HL-60/S4 (cell line): ENCODE measurements around the gene B3GLCT.

ENCODE experiments used
- in situ Hi-C: fragments of 300-500 bp; cut with MboI; formaldehyde crosslinking; loops from 2 replicates; pipeline ENCODE4 v1.14.3; 2022; ENCODE audit warnings: low sequenced_read_pairs

The B3GLCT gene

DNA sequence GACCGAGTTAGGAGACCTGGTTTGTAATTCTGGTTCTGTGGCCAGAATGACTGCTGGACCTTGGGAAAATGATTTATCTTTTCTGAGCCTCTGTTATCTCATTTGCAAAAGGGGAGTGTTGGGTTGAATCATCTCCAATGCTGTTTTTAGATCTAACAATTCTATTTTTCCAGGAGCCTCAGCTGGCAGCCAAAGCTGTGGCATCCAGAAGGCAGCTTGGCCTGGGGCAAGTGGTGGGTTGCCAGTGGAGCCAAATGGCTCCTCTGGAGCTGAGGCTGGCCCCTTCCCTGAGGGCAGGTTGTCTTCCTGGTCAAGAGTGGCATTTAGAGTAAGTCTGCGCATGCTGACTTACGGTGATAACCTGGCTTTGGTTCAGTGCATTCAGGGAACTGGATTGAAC lies 21.3 kb downstream of the B3GLCT start:
- in situ Hi-C loops, result no loop called here

DNA sequence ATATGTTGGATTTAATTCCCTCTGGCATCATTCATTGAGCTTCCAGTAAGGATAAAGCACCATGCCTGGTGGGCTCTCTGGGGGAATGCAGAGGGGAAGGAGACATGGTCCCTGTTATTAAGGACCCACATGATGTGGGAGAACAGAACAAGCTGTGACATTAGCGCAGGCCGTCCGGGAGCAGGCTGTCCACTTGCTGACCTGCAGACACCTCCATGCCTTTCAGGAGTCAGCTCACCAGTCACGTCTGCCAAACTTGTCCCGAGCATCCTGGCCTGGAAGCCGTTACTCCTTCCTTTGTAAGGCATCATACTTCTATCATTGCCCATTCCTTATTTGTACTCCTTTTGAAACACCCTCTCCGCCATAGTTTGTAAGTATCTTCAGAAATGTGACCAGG lies 23.4 kb downstream of the B3GLCT start:
- in situ Hi-C loops, result no loop called here

DNA sequence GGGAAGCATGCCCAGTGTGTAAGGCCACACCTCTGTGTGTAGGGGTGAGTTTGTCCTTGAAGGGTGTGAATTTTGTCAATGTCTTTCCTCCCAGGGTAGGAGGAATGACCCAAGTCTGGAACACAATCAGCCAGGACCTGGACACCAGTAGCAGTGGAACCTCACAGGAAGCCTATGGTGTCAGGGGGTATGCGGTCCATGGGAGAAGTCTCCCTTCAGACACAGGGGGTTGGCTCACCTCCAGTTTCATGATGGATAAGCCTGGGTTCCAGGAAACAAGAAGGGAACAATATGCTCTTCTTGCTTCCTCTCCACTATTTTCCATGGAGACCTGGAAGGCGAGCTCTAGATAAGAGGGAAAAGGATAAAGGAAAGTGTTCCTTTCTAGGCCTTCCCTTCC lies 23.9 kb downstream of the B3GLCT start:
- in situ Hi-C loops, result no loop called here

DNA sequence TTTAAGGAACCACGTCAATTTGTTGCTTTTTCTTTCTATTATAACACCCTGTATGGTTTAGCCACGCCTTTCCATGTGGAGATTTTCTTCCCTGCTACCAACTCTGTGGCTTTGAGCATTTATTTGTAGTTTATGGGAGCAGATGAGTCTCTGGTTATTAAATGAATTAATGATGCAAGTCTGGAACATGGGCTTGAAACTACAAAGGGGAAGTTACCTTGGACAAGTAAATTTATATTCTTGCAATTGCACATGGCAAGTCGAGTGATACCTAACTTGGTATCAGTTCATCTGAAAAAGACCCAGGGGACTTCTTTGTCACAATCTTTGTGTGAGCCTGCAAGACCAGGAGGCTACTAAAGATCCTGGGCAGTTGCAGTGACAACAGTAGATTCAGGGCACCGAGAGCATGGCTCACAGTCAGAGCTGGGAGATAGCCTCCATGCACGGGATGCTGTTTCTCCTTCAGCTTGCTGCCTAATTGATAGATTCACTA lies 24.4 kb downstream of the B3GLCT start:
- in situ Hi-C loops, result no loop called here

DNA sequence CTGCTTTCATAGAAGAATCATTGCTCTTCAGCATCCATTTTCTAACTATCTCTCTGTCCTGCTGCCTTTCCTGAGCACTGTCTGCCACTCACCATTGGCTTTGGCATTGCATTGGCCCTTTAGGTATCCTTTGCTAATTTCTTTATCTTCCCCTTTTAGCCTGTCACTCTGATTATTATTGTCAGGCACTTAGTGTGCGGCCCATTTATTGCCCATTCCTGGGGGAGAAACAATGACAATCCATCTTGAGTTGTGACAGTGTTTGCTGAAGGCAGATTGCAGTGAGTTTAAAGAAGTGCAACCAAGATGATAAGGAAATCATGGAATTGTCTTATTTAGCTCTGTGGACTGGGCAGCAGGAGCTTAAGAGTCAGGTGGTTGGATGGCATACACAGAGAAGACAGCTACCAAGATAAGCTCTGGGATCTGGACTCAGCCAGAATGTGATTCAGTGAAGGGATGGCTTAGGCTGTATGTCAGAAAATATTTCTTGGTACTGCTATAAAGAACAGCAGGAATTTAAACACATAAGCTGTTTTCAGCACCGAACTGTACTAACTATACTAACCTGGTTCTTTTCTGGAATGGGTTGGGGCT lies 25.3 kb downstream of the B3GLCT start:
- in situ Hi-C loops, result no loop called here

DNA sequence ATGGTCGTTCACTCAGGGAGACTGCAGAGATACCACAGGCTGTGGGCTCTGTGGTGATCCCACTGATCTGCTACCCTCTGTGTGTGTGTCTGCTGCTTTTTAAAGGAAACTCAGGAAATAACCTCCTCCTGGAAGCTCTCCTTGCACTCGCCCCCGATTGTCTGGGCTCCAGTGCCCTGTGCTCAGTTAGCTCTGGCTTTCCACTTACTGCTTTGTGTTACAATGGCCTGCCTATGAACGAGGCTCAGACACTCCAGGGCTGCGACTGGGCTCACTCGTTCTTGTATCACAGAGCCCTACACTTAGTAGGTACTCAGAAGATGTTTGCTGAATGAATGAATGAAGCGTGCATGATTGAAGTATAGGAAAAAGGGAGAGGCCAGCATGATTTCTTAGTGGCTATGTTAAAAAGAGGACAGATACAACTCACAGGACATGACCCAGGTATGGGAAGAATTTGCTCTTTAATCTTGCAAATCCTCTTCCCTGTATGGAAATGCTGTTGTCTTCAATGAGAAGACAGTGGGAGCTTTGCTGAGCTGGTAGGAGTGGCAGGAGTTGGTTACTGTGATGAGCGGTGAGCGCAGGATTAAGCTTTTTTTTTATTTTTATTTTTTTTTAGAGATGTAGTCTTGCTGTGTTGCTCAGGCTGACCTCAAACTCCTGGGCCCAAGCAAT lies 26.4 kb downstream of the B3GLCT start:
- in situ Hi-C loops, result no loop called here

DNA sequence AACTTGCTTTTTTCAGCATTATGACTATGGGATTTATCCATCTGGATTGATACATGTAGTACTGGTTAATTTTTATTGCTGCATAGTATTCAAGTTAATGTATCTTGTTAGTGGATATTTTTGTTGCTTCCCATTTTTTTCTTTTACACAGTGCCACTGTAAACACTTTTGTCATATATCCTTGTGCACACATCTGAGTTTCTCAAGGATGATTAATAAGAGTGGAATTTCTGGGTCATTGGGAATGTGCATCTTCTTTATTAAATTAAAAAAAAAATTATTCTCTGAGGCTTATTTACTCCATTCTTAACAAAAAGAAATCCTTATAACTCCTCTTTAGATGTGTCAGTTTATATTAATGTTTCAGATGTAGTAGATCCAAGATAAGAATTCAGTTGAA lies 27.3 kb downstream of the B3GLCT start:
- in situ Hi-C loops, result no loop called here

DNA sequence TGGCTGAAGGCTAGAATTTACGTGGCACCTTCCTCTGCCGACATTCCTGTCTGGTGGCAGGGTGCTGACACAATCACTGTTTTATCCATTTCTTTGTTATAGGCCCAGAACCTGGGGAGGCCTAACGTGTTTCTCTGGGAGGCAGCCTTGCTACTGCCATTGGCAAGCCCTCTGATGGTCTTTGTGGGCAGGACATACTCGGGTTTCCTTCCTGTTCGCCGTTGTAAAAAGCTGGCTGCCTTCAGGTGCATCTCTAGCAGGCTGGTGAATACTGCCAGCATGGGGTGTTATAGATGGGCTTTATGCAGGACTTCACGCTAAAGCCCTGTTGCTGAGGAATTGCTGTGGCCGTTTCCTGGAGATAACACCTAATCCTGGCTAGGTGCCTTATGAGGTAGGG lies 28.1 kb downstream of the B3GLCT start:
- in situ Hi-C loops, result no loop called here

DNA sequence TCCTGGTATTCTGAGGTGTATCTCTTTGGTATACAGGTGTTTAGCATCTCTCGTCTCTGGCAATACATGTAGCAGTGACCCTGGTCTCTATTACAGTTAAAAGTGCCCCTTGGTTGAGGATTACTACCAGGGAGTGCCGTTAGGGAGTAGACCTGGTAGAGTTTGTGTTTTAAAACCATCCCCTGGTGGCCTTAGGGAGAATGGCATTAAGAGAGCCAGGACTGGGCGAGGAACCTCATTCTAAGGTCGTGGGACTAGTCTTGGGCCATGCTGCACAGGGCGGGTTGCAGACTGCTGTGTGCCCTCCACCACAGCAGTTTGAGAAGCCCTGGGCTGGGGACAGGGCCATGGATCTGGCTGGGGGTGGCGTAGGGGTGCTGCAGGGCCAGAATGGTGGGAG lies 35.0 kb downstream of the B3GLCT start:
- in situ Hi-C loops, result no loop called here

DNA sequence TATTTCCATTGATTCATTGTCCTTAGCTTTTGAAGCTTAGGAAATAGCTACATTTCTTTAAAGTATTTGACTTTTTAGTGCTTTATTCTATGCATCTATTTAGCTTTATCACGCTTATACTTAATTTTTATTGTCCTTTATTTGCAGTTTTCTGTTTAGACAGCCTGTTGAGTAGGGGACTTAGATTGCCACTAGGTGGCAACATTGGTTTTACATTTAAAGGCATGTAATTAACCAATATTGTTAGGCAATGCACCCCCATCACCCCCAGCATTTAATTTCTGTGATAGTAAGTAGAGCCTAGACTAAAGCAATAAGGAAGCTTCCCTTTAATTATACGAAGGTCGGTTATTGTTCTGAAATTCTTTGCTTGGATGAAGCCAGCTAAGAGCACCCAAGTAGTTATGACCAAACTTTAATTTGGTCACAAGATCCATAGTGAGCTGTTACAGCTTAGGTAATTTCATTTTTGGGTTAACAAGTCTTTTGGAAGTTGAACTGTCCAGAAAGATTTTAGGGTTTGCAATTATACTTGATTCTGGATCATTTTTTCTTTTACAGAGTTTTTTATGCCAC lies 36.5 kb downstream of the B3GLCT start:
- in situ Hi-C loops, result no loop called here

DNA sequence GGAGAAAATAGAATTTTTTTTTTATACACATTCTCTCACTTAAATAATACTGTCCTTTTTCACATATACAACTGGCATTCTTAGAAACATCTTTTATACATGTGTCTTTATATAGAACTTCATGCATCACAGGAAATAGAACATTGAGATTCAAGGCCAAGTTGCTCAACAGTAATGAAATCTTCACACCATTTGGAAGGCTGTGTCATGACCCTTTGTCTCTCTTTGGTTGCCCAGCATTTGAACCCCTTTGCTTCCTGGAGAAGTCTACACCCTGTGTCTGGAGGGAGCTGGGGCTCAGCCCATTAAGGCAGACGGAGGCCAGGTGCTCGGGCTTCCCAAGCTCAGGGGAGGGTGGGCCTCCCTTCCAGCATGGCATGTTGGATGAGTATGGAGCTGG lies 41.1 kb downstream of the B3GLCT start:
- in situ Hi-C loops, result no loop called here

DNA sequence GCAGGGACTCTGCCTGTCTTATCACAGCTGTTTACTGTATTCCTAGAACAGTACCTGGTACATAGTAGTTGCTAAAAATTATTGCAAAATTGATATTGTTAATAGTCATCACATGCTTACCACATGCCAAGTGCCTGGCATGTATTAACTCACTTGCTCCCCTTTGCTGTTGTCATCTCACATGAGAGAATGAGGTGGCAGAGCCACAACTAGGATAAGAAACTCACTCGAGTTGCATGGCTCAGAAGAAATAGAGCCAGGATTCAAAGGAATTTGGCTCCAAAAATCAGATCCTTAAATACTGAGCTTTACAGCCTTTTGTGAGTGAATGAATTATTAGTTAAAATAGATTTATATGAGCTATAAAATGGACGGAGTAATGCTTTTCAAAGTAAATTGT lies 42.6 kb downstream of the B3GLCT start:
- in situ Hi-C loops, result no loop called here

DNA sequence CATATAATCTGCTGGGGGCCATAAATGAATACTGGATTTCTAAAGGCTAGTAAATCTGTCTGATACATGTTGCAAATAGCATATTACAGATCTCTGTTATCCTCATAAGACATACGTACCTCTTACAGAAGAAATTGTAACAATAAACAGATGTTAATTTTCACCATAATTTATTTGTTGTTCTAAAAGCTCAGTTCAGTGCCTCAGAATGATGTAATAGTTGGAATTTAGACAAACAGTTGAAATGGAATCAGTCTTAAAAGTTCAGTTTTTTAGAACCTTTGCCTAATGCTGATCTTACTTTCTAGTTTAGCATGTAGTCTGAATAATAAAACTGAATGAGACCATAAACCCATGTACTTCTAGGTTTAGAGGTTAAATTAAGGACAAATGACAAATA lies 43.1 kb downstream of the B3GLCT start:
- in situ Hi-C loops, result no loop called here

DNA sequence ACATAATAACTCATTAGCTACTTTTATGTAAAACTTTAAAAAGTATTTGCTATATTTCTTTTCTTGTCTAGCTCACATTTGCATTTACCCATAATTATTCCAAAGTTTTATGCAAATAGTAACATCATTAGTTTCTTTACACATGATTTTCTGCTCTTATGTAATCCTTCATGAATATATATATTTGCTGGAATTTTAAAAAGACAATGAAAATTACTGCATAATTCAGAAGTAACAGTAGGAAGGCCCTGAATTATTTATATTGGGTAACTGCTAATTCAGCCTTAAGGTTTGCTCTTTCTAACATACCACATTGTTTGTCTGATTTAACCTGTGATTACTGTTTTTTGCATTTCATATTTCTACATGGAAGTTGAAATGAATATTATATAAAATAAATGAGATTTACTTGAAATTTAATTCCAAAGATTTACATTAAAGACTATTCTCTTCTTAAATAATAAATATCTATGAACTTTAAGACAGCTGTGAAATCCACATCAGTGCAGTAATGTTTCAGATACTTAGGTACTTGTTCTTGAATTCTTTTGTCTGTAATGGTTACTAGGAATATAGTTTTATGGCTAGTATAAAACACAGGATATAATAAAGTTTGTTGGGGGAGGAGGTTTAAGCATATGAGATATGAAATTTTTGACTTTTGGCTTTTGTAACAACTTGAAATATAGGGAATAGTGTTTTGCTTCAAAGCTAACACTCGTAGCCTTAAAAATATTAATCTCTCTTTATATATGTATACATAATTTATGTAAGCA lies 46.0 kb downstream of the B3GLCT start:
- in situ Hi-C loops, result no loop called here

DNA sequence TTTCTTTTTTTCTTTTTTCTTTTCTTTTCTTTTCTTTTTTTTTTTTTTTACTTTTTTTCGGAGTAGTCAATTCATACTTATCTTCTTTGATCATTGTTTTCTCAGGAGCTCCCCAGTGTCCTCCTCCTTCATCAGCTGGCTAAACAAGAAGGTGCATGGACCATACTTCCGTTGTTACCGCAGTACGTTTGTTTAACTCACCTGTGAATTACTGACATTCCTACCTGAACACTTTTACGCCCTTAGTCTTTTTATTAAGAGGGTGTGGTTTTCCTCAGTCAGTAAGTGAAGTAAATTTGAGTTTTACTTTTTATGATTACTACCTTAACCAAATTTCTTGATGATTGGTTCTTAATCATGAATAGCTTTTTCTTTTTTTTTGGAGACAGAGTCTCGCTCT lies 47.1 kb downstream of the B3GLCT start:
- in situ Hi-C loops, result no loop called here

DNA sequence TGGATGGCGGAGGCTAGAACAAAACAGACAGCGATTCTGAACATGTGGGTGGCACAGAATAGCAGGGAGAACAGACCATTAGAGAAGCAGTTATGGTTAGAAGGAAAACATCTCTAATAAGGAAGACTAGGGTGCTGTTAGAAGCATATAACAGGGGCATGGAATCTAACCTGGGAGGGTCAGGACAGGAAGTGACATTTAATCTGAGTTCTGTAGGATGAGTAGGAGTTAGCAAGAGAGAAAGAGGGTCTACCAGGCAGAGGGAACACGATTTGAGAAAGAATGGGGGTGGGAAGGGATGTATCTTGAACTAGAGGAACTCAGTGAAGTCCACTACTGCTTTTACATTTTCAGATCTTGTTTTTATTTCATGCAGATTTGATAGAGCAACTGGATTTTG lies 48.6 kb downstream of the B3GLCT start:
- in situ Hi-C loops, result no loop called here

DNA sequence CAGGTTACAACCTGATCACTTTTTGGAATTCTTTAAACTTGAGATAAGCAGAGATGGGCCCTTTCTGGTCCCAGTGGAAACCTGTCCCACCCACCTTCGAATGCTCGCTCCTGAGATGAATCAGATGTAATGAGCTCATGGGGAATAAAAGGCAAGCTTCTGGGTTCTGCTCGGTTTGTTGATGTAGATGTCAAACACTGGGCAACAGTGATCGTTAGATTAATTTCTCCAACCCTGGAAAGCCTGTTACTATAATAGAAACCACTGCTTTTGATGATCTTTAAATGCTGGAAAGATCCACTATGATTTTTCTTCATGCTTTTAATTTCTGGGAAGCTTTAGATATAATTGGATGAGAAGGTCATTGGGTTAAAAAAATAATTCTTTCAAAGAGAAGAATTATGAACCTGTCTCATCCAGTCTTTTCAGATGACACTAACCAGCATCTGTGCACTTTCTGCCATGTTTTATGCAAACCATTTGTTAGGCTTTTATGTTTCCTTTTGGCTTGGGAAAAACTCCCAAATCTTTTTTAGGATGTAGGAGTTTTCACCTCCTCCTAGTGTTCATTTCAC lies 49.3 kb downstream of the B3GLCT start:
- in situ Hi-C loops, result no loop called here

DNA sequence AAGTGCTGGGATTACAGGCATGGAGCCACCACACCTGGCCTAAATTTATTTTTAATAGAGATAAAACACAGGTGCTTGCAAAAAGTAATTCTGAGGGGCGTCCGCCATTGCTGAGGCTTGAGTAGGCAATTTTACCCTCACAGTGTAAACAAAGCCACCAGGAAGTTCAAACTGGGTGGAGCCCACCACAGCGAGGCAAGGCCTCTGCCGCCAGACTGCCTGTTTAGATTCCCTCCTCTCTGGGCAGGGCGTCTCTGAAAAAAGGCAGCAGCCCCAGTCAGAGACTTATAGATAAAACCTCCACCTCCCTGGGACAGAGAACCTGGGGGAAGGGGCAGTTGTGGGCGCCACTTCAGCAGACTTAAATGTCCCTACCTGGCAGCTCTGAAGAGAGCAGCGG lies 50.7 kb downstream of the B3GLCT start:
- in situ Hi-C loops, result no loop called here

DNA sequence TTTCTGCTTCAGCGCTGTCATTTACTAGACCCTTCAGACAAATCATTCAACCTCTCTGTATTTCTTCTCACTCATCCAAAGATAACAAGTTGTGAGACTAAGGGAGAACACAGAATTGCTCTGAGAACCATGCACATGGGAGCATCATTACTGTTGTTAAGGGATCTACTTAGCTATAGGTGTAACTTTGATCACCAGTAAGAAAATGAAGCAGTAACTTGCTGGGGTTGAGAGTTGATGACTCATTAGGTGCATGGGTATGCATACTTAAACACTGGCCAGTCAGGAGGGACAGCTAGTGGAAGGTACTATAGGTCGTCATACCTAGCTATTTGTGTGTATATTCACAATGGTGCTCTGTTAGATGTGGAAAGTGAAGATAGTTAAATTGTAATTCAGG lies 61.5 kb downstream of the B3GLCT start:
- in situ Hi-C loops, result no loop called here

DNA sequence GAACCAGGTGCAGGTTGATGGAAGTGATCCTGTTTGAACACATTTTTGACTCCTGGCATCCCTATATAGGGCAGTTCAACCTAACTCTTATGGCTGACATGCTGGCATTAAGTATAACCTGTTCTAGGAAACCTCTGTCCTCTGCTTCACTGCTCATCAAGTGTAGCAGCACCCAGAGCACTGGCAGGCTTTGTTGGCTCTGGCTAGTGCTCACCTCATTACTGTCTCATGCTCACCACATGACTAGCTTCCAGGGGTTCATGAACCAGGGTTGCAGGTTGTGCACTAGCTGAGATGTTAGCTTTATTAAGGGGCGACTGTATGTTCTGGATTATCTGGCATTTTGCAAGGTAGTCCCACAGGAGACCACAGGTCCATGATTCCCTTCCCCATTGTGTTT lies 63.6 kb downstream of the B3GLCT start:
- in situ Hi-C loops, result no loop called here

DNA sequence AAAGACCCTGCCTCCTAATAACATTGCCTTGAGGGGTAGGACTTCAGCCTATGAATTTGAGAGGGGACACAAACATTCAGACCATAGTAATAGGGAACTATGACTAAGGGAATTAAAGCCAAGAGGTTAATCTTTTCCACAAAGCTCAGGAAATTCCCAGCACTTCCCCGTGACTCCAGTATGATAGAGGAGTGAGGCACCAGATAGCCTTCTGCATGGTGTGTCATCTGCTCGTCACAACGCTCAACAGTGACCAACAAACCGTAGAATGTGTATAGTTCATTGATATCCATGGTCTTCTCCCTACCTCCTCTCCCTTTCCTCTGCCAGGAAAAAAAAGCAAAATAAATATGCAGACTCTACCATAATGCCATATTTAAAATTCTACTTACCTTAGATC lies 64.4 kb downstream of the B3GLCT start:
- in situ Hi-C loops, result no loop called here
